Ovary (tissue), 3 donors: Measurements from ENCODE around the gene USP47.

Experiments used
- POLR2A ChIP-seq: fragments of 450-650 bp; IDR thresholded peaks from one replicate; pipeline ENCODE4 v1.6.1; 2017; ENCODE audit warnings: antibody characterized with exemption, mild to moderate bottlenecking, moderate library complexity
- TF ChIP-seq, protein P1 (sequence below), 3 donors: fragments of 450-650 bp in 2 of 3; fragments of 200-600 bp in 1 of 3; IDR thresholded peaks; one replicate each; pipeline versions ENCODE4 v1.5.1 to v1.8.0; 2016 to 2022; ENCODE audit warnings: antibody characterized with exemption in 3 of 3, mild to moderate bottlenecking in 1 of 3
- donor health status: DM: no; HTN: no; CAD: no.

DNA sequence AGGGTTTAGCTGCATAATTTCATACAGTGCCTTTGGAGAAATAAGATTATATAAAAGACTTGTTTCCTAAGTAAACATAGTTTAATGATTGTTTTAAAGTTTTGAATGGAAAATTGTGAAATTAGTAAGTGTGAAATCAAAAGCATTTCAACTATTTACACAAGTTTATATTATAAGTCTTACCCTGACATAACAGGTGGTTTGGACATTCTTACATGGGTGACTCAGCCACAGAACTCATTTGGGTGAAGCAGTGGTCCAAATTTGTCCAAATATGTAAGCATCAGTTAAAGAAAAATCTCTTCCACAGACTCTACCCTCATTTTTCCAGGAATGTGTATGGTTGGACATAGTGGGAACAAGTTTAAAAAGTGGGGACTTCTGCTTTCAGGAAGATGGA is 68.0 kb downstream of the USP47 start:
- no peak for TF ChIP-seq POLR2A
- TF ChIP-seq, protein P1, sequence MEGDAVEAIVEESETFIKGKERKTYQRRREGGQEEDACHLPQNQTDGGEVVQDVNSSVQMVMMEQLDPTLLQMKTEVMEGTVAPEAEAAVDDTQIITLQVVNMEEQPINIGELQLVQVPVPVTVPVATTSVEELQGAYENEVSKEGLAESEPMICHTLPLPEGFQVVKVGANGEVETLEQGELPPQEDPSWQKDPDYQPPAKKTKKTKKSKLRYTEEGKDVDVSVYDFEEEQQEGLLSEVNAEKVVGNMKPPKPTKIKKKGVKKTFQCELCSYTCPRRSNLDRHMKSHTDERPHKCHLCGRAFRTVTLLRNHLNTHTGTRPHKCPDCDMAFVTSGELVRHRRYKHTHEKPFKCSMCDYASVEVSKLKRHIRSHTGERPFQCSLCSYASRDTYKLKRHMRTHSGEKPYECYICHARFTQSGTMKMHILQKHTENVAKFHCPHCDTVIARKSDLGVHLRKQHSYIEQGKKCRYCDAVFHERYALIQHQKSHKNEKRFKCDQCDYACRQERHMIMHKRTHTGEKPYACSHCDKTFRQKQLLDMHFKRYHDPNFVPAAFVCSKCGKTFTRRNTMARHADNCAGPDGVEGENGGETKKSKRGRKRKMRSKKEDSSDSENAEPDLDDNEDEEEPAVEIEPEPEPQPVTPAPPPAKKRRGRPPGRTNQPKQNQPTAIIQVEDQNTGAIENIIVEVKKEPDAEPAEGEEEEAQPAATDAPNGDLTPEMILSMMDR (IDR thresholded peaks at IDR 0.05), result no peak
